Fibroblast of skin of back (primary cell): Measurements from ENCODE around the gene CIRBP. TPM values are rescaled to one million over a fixed set of nuclear protein-coding genes. Genes with fewer than 3 reads are reported as not detected.

Experiments used
- DNase-seq: peaks from one replicate; pipeline ENCODE4 v3.0.0-alpha.2; 2013
- polyA plus RNA-seq, 2 experiments: library from polyadenylated mRNA; unstranded; fragments of 120-200 nt; gene quantifications; one replicate each; pipeline ENCODE4 v1.2.1, GENCODE V29; 2013; ENCODE audit not compliant: insufficient read length in 2 of 2

CIRBP gene
- 213 TPM for polyA plus RNA-seq (2013, experiment 1 of 2; ENCODE audit: insufficient read length)
- 189 TPM for polyA plus RNA-seq (2013, experiment 2 of 2; ENCODE audit: insufficient read length)

DNA sequence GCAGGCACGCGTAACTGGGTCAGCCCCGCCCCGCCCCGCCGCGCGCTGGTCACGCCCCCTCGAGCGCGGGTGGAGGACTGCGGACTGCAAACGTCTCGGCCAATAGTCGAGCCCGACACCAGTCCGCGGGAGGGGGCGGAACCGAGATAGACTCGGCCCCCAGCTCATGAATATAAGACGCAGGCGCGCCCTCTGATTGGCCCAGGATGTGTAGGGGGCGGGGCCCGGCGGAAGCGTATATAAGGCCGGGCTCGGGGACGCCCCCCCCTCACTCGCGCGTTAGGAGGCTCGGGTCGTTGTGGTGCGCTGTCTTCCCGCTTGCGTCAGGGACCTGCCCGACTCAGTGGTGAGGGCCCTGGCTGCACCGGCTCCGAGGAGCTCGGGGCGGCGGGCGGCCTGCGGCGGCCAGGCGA lies at the start of gene CIRBP:
Gene CIRBP, plus strand, starts transcription at position 268 of the 413 bp plus-strand sequence. CDS start 1,602 bp downstream, outside the sequence.
- peak; percentile 98 for DNase-seq

DNA sequence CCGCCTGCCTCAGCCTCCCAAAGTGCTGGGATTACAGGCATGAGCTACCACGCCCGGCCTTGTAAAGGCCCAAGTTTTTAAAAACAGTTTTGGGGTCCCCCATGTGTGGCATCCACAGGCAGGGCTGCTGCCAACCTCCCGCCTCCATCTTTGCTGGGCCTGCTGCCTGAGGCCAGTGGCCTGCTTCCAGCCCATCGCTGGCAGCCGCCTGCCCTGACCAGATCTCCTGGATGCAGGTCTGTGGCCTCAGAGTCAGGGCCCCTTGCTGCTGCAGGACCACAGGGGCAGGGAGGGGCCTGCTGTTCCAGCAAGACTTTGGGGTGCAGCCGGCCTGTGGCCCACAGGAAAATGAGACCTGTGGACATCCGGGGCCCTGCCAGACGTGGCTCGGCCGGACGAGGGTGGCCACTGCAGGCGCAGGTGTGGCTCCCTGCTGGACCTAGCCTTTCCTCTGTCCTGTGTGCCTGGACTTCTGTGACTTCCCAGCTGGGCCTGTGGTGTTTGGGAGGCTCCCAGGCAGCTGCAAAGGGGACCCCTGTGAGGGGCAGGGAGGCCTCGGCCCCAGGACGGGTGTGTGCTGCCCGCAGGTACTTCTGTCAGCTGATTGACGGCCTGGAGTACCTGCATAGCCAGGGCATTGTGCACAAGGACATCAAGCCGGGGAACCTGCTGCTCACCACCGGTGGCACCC lies 49.2 kb upstream of the CIRBP start:
- no peak for DNase-seq

DNA sequence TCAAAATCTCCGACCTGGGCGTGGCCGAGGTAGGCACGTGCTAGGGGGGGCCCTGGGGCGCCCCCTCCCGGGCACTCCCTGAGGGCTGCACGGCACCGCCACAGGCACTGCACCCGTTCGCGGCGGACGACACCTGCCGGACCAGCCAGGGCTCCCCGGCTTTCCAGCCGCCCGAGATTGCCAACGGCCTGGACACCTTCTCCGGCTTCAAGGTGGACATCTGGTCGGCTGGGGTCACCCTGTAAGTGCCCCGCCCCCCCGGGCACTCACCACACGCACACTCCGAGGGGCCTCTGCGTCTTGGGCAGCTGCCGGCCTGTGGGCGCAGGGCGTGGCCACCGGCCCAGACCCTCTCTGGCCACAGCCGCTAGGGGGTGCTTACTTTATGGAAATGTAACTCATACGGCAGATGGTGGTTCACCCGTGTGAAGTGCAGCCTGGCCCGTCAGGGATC lies 48.6 kb upstream of the CIRBP start:
- no peak for DNase-seq

DNA sequence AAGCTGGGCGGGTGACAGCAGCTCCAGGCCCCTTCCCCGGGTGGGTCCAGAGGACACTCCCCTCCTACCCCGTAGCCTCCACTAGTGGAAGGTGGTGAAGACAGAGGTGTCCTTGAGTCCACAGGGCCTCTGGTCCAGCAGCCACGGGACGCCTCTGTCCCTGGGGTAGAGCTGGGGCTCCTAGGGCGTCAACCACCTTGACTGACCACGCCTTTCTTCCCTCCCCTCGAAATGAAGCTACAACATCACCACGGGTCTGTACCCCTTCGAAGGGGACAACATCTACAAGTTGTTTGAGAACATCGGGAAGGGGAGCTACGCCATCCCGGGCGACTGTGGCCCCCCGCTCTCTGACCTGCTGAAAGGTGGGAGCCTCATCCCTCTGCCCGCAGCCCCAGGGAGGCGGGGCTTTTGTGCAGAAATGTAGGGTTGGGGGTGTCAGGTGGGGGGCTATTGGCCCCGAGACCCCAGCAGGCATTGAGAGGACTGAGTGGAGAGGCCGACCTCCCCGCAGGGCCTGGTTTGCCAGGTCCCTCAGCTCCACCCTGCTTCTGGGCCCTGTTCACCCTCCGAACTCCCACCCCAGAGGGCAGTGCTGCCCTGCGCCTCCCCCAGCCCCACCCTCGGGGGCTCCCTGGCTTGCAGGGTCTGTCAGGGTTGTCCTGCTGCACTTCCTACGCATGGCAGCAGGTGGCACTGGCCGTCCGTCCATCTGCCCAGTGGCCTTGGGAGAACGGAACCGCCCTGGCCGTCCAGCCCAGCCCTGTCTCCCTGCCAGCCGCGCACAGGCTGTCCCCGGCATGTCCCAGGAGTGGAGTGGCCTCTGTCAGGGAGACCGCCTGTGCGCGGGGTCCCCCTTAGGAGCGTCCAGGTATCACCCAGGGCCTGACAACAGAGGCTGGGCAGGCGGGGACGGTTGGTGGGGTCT lies 47.9 kb upstream of the CIRBP start:
- DNase-seq: no peak

DNA sequence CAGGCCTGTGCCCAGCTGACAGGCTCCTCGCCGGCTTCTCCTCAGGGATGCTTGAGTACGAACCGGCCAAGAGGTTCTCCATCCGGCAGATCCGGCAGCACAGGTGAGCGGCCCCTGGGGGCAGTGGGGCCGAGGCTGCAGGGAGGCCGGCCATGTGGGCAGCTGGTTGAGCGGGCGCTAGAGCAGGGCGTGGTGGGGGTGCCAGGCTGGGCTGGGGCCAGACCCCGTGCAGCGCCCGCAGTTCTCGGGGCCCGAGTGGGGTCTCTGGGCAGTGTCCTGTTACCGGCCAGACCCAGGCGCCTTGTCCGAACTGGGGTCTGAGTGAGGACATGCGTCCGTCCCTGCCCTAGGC lies 47.3 kb upstream of the CIRBP start:
- DNase-seq: no peak

DNA sequence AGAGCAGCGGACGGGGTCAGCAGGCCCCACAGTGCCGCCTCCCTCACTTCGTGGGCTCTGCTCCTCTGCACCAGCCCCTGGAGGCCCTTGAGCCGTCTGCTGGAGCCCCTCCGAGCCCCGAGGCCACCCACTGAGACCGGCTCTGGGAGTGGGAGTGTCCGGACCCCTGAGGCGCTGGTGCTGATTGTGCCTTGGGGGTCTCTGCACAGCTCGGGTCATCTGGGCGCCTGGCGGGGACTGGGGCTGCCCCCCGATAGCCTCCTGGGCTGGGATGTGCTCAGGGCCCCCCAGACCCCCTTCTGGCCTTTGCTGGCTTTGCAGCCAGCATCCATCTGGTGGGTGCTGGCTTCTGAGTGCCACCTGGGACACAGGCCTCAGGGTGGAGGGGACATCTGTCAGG lies 46.7 kb upstream of the CIRBP start:
- no peak for DNase-seq

DNA sequence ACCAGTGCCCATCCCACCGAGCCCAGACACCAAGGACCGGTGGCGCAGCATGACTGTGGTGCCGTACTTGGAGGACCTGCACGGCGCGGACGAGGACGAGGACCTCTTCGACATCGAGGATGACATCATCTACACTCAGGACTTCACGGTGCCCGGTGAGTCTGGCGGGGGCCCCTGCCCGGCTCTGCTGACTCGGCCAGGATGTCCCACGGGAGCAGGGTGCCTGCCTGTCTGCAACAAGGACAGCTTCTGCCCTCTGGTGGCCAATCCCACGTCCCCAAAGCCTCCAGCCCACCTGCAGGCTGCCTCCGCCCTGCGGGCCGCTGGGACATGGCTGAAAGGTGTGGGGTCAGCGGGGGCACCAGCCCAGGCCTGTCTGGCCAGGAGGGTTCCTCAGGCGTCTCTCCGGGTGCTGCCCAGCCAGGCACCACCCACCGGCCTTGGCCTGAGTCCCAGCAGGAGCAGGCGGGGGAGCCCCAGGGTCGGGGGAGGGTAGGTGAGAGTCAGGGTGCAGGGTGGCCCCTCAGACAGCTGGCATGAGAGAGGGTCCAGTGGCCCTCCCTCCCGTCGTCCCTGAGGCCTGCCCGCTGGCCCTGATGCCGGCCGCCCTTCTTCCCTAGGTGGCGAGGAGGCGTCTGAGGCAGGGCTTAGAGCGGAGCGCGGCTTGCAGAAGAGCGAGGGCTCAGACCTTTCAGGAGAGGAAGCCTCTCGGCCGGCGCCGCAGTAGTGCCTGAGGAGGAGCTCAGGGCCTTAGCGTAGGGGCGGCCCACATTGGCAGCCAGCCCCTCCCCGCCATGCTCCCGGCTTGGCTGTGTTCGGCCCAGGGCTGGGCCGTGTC lies 45.9 kb upstream of the CIRBP start:
- DNase-seq: peak; percentile 46

DNA sequence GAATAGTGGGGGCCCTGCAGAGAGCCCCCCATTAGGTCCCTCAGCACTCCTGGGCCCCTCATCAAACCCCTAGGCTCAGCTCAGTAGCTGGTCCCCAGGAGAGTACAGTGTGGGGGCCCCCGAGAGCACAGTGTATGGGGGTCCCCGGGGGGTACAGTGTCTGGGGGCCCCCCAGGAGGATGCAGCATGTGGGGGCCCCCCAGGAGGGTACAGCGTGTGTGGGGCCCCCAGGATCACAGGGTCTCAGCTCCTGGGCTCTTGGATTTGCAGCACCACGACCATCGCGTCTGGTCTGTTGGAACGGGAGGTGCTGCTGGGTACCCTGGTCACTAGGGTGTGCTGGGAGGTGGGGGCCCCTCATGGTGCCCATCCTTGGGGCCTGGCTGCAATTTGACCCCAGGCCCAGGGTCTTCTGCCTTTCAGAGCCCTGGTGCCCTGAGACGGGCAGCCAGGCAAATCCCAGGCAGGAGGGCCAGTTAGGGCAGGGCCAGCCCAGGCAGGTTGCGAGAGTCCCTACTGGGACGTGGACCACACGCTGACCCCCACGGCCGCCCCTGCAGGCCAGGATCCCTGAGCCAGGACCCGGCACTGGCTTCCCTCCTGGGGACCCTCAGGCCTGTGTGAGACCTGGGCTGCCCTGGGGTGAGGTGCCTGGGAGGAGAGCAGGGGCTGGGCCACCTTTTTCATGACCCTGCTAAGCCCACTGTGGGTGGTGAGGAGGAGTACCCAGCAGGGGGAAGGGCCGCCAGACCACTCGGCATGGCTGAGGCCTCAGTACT lies 44.9 kb upstream of the CIRBP start:
- no peak for DNase-seq

DNA sequence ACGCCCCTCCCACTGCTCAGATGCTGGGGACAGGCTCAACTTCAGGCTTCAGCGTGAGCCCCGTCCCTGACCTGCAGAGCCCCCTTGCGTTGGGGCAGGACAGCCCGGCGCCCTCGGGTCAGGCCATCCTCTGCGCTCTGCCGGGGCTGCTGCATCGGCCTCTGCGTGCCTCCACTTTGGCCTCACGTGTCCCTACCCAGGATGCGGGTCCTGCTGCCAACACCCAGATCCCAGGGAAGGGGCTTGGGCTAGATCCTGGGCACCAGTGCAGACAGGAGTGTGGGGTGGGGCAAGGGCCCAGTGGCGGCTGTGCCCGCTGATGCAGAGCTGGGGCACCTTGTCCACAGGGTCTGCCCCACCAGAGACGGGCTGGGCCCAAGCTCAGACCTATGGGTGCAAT lies 44.3 kb upstream of the CIRBP start:
- DNase-seq: no peak

DNA sequence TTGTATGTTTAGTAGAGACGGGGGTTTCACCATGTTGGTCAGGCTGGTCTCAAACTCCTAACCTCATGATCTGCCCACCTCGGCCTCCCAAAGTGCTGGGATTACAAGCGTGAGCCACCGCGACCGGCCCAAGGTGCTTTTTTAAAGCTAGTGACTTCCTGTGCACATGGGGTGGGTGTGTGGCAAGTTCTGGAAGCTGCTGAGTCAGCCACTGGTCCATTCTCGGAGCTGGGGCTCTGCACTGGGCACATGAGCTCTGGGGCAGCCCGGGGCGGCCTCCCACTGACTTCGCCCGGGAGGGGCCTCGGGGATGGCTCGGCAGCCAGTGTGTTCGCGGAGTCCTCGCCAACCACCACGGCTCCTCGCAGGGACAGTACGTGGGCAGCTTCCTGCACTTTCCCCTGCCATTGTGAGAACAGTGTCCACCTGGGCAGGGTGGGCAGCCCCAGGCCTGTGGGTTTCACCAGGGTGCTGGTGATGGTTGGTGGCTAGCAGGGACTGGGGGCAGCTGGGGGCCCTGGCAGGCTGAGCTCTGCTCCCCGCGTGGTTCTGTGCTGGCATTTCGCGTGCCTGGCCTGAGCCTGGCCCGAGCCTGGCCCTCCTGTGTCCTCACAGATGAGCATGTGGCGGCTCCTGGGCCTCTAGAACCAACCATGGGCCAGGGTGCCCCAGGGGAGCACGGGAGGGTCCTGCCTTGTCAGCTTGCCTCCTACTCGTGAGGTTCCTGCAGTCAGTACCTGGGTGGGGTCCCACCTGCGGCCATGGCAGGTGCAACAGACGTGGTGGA lies 43.5 kb upstream of the CIRBP start:
- DNase-seq: no peak

DNA sequence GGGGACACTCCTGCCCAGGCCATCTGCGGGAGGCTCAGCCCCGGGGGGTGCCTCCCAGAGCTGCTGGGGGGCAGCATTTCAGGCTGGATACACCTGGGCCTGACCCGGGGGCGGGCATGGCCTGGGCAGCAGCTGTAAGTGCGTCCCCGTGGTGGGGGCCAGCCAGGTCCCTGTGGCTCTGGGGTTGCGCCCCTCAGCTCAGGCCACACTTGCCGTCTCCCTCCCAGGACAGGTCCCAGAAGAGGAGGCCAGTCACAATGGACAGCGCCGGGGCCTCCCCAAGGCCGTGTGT lies 43.0 kb upstream of the CIRBP start:
- no peak for DNase-seq

DNA sequence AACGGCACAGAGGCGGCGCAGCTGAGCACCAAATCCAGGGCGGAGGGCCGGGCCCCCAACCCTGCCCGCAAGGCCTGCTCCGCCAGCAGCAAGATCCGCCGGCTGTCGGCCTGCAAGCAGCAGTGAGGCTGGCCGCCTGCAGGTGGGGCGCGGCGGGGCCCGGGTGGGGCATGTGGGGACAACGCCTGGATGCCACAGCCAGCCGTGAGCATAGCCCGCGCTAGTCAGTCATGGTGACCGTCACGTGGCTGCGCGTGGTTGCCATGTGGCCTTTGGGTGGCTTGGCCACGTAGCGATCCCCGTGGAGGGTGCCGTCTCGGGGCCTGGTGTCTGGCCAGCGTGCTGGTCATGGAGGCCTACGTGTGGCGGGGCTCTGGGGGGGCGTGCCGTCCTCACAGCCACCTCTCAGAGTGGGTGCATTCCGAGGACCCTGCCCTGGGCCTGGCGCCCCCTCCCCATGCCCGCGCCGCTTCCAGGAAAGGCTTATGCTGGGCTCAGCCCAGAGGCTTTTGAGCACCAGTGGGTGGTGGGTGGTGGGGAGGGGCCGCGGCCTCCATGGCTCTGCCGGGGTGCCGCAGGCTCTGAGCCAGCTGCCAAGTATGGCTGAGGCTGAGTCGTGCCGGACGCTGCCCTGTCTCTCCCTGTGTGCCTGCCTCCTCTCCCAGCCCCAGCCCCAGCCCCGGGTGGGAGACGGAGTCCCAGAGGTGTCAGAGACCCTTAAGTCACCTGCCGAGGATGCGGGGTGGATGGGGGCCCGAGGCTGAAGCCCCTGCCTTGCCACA lies 42.4 kb upstream of the CIRBP start:
- no peak for DNase-seq

DNA sequence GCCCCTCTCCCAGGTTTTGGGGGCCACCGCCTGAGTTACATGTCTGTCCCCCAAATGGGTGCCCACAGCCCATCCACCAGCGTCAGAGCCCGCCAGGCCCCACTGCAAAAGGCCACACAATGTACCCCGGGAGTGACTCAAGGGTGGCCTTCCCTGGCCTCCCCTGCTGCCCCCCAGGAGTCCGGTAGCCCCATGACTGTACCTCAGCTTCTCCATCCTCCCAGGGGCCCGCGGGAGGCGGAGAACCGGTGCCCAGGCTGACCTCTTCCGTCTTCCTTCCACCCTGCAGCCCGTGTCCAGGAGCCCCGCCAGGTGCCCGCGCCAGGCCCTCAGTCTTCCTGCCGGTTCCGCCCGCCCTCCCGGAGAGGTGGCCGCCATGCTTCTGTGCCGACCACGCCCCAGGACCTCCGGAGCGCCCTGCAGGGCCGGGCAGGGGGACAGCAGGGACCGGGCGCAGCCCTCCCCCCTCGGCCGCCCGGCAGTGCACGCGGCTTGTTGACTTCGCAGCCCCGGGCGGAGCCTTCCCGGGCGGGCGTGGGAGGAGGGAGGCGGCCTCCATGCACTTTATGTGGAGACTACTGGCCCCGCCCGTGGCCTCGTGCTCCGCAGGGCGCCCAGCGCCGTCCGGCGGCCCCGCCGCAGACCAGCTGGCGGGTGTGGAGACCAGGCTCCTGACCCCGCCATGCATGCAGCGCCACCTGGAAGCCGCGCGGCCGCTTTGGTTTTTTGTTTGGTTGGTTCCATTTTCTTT lies 41.7 kb upstream of the CIRBP start:
- DNase-seq: no peak

DNA sequence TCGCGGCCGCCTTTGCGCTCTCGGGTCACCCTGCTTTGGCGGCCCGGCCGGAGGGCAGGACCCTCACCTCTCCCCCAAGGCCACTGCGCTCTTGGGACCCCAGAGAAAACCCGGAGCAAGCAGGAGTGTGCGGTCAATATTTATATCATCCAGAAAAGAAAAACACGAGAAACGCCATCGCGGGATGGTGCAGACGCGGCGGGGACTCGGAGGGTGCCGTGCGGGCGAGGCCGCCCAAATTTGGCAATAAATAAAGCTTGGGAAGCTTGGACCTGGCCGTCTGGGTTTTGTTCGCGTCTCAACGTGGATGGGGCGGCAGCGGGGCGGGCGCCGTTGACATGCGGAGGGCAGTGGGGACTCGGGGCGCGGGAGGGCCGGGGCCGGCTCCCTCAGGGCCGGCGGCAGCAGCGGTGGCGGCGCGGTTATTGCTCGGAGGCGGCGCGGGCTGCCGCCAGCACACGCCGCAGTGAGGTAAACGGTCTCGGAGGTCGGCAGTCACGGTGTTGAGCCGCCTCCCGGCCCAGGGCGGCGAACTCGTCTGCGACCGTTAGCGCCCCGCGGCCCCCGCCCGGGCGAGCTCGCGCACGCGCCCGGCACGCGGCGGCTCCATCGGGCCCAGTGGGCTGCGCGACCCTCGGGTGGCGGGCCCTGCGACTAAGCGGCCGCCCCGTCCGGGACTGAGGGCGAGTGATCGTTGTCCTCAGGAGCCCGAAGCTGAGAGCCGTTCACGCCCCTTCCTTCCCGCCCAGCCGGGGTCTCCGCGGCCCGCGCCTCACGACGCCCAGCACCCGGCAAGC lies 40.8 kb upstream of the CIRBP start:
- DNase-seq: no peak

DNA sequence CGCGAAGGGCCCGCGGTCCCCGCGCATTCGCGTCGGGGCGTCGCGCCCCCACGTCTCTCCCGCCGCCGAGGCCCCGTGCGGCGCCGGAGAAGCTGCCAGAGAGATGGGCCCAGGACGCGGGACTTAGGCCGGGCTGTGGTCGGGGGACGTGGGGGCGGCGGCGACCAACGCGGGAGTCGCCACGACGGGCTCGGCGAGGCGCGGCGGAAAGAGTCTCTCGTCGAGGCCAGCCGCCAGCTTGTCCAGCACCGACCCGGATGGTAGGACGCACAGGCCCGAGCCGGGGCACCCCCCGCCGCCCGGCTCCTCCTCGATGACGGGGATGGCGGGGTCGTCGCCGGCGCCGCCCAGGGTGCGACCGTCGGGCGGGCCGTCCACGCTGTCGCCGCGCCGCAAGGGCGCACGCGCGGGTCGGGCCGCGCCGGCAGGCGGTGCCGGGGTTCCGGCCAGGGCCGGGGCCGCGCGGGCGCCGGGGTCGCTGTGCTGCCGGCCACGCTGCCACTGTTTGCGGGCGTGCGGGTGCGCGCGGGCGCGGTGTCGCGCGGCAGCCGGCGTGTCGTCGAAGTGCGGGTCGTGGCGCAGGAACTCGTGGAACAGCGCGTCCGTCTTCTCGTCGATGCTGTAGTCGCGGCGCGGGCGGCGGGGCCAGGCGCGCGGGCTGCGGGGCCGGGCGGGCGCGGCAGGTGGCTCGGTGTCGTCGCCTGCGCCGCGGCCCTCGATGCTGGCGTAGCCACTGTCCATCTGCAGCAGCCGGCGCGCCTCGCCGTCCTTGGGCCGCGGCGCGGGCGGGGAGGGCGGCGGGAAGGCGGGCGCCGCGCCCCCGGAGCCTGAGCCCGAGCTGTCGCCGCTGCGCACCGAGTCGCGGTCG lies 39.8 kb upstream of the CIRBP start:
- DNase-seq: no peak

DNA sequence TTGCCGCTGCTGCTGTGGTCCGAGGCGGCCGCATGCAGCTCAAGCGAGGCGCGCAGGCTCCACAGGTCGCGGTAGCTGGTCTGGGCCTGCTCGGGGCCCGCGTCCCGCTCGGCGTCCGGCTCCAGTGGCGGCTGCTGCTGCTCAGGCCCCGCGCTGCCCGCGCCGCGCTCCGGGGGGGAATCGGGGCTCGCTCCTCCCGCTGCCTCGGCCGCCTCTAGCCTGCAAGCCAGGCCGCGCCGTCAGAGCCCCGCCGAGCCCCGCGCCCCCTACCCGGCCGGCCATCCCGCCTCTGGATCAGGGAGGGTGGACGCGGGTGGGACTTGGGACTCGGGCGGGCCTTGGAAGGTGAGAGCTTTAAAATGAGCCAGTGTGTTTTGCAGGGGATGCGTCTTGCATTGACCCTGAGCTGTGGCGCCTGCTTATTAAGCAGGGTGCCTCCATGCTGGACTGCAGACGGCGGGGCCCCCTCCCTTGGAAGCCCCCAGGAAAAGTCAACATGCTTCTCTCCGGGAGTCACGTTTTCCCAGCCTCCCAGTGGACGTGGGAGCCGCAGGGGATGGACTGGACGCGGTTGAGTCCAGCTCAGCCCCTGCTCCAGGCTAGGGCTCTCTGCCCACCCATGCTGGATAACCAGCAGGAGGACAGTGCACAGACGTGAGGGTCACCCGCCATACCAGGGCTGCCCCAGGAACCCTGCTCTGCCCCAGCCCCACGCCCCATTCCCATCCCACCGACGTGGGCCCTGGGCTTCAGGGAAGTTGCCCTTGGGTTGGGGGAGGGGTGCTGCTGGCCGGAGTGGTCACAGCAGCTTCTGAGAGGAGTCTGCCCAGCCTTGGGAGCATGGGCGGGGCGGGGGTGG lies 39.0 kb upstream of the CIRBP start:
- DNase-seq: no peak
